Right lobe of liver (tissue), 4 donors: Measurements from ENCODE around the gene TAGLN2.

Experiments
- CTCF ChIP-seq, 4 donors: fragments of 200-600 bp in 3 of 4; fragments of 450-650 bp in 1 of 4; IDR thresholded peaks; one replicate each; pipeline versions ENCODE4 v1.5.1 to v1.8.0; 2016 to 2022; ENCODE audit warnings: antibody characterized with exemption in 4 of 4, mild to moderate bottlenecking in 2 of 4
- POLR2A ChIP-seq: fragments of 450-650 bp; IDR thresholded peaks from one replicate; pipeline ENCODE4 v1.6.1; 2017; ENCODE audit warnings: antibody characterized with exemption, mild to moderate bottlenecking
- donor health status: DM: no; HTN: no; CAD: no.
- donor health status: DM: no; HTN: no; CAD: no.
- donor health status: DM: no; HTN: yes; CAD: no.

GRCh38 chr1:159877695-159878444 is 47.4 kb downstream of the TAGLN2 start:
- TF ChIP-seq CTCF (IDR thresholded peaks at IDR 0.05) (no peak), POLR2A (no peak)
